Mesendoderm (in vitro differentiated cells): ENCODE results near the gene IFI16.

ENCODE experiments used
- DNase-seq: peaks from one replicate; pipeline ENCODE4 v3.0.0; 2013
- H2AK5ac ChIP-seq: 2 replicates; pipeline ENCODE4 v1.6.1; 2013; ENCODE audit warnings: low read length, inconsistent platforms
- H2BK120ac ChIP-seq: 2 replicates; pipeline ENCODE4 v1.6.1; 2013; ENCODE audit warnings: low read depth, mild to moderate bottlenecking, low read length, moderate library complexity, mixed read lengths
- H2BK15ac ChIP-seq: replicated peaks from 2 replicates; pipeline ENCODE4 v1.6.1; 2013; ENCODE audit warnings: low read depth, mild to moderate bottlenecking, moderate library complexity
- H2BK5ac ChIP-seq: 2 replicates; pipeline ENCODE4 v1.6.1; 2013; ENCODE audit warnings: low read length, inconsistent platforms
- H3K18ac ChIP-seq: 2 replicates; pipeline ENCODE4 v1.6.1; 2013; ENCODE audit warnings: mild to moderate bottlenecking, low read length, mixed read lengths
- H3K23ac ChIP-seq: one replicate; pipeline ENCODE4 v1.6.1; 2013; ENCODE audit warnings: low read length
- H3K27ac ChIP-seq: 2 replicates; pipeline ENCODE4 v1.5.1; 2013; ENCODE audit warnings: low read depth, mild to moderate bottlenecking, inconsistent platforms, low read length, moderate library complexity
- H3K27me3 ChIP-seq: 2 replicates; pipeline ENCODE4 v1.6.1; 2013; ENCODE audit warnings: low read length, control low read depth, mild to moderate bottlenecking, inconsistent platforms; ENCODE audit not compliant: insufficient read depth, poor library complexity
- H3K36me3 ChIP-seq: 2 replicates; pipeline ENCODE4 v1.6.1; 2013; ENCODE audit warnings: low read length, inconsistent platforms; ENCODE audit not compliant: control insufficient read depth, insufficient read depth
- H3K4ac ChIP-seq: one replicate; pipeline ENCODE4 v1.6.1; 2013; ENCODE audit warnings: low read depth, mild to moderate bottlenecking, low read length, moderate library complexity
- H3K4me1 ChIP-seq: 2 replicates; pipeline ENCODE4 v1.6.1; 2013; ENCODE audit warnings: low read depth, low read length, inconsistent platforms; ENCODE audit not compliant: control insufficient read depth
- H3K4me2 ChIP-seq: 2 replicates; pipeline ENCODE4 v1.6.1; 2013; ENCODE audit warnings: low read length
- H3K4me3 ChIP-seq: 2 replicates; pipeline ENCODE4 v1.5.1; 2013; ENCODE audit warnings: mild to moderate bottlenecking, low read length
- H3K56ac ChIP-seq: one replicate; pipeline ENCODE4 v1.6.1; 2013; ENCODE audit warnings: low read length
- H3K79me1 ChIP-seq: 2 replicates; pipeline ENCODE4 v1.6.1; 2013; ENCODE audit warnings: low read length, inconsistent platforms
- H3K79me2 ChIP-seq: 2 replicates; pipeline ENCODE4 v1.6.1; 2013; ENCODE audit warnings: mild to moderate bottlenecking, low read length; ENCODE audit not compliant: control insufficient read depth, insufficient read depth
- H3K9ac ChIP-seq: 2 replicates; pipeline ENCODE4 v1.6.1; 2013; ENCODE audit warnings: low read length, inconsistent platforms
- H4K5ac ChIP-seq: one replicate; pipeline ENCODE4 v1.6.1; 2013; ENCODE audit warnings: low read length
- H4K8ac ChIP-seq: one replicate; pipeline ENCODE4 v1.6.1; 2013; ENCODE audit warnings: low read depth, mild to moderate bottlenecking, control low read depth, low read length, moderate library complexity
- WGBS: extraction: QIAGEN DNeasy Blood & Tissue Kit; methylation state at CpG from one replicate; pipeline ENCODE4 v1.1.7; 2013; ENCODE audit warnings: low lambda C conversion rate, missing lambda C conversion rate; ENCODE audit not compliant: insufficient coverage; ENCODE audit errors: extremely low coverage; 5-methylcytosine and 5-hydroxymethylcytosine counted together

The IFI16 gene

DNA sequence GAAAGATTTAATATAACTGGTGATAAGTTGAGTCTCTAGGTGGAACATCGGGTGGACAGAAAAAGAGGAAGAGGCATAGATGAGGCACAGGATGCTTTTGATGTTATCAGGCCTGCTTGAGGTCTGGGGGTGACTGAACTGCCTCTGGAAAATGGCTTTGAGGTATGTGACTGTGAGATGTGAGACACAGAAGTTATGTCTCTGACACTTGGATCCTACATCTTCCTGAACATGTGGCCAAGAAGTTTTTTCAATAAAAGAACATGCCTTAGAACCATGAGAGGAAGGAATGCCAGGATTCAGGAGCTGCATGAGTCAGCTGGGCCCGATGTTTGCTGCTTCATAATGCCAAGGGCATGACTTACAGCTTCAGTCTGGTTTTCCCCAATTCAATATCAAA is 78.3 kb downstream of the IFI16 start:
- Histone ChIP-seq H3K56ac (no peak overlapping the region), H3K27ac (no peak overlapping the region), H4K5ac (no peak overlapping the region), H3K23ac (no peak overlapping the region), H2AK5ac (no peak overlapping the region), H2BK5ac (no peak overlapping the region), H3K79me2 (no peaks in the 10 kb centered on the region), H3K27me3 (no peaks in the 10 kb centered on the region), H3K4me2 (no peak overlapping the region), H3K4me1 (no peaks in the 10 kb centered on the region), H2BK120ac (no peak overlapping the region), H3K9ac (no peak overlapping the region), H3K4me3 (no peak overlapping the region), H3K79me1 (no peaks in the 10 kb centered on the region), H4K8ac (no peak overlapping the region), H3K18ac (no peak overlapping the region), H3K4ac (no peak overlapping the region), H2BK15ac (no peak overlapping the region), H3K36me3 (no peaks in the 10 kb centered on the region)
- no peak for DNase-seq
- WGBS = no CpG with 5 or more reads among the region's 2 CpGs

DNA sequence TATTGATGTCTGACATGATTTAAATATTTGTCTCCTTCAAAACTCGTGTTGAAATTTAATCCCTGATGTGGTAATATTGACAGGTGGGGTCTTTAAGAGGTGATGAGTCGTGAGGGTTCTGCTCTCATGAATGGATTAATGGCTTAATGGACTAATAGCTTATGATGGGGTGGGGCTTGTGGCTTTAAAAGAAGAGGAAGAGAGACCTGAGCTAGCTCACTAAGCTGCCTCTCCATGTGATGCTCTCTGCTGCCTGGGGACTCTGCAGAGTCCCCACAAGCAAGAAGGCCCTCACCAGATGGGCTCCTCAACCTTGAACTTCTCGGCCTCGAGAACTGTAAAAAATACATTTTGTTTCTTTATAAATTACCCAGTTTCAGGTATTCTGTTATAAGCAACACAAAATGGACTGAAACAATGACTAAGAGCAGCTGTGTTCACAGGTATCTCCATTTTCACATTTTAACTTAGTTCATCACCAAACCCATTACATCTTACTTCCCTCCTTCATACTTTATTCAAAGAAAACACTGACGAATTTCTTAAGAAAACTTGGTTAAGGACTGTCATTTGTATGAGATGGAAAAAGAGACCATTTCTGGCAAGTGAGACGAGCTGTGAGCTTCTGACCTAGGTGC is 79.0 kb downstream of the IFI16 start:
- 100% methylated on average over 1 of the region's 6 CpGs for WGBS
- Histone ChIP-seq H3K4me2 (no peak overlapping the region), H2AK5ac (no peak overlapping the region), H3K56ac (no peak overlapping the region), H2BK120ac (no peak overlapping the region), H3K27me3 (no peaks in the 10 kb centered on the region), H3K18ac (no peak overlapping the region), H3K79me2 (no peaks in the 10 kb centered on the region), H3K4me3 (no peak overlapping the region), H3K23ac (no peak overlapping the region), H3K36me3 (no peaks in the 10 kb centered on the region), H2BK15ac (no peak overlapping the region), H3K4ac (no peak overlapping the region), H4K5ac (no peak overlapping the region), H4K8ac (no peak overlapping the region), H3K27ac (no peak overlapping the region), H3K79me1 (no peaks in the 10 kb centered on the region), H3K4me1 (no peaks in the 10 kb centered on the region), H3K9ac (no peak overlapping the region), H2BK5ac (no peak overlapping the region)
- no peak for DNase-seq

DNA sequence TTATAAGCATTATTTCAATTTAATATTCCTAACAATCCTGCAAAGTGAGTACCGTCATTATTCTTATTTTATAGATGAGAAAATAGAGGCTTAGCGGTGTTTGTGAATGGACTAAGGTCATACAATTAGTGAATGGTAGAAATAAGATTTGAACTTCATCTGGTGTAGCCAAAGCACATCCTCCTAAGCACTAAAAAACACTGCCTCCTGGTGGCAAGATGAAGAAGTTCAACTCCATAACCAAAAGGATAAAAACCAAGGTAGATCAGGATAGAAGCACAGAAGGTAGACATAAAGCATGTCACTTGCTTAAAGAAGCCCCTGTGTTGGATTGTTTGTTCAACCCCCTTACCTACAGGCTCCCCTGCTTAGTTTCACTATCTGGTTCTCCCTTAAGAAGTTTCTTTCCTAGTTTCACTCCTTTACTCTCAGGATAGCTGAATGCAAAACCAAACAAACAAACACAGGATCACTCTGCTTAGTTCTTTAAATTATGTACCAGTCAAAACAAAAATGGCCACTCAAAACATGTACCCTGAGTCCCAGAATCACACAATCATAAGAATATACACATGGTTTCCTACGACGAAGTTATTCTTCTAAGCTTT is 79.6 kb downstream of the IFI16 start:
- no peaks in the 10 kb centered on the region for H3K4me1 ChIP-seq
- H3K36me3 ChIP-seq = no peaks in the 10 kb centered on the region
- H3K9ac ChIP-seq = no peak overlapping the region
- no peak overlapping the region for H3K4ac ChIP-seq
- peak; percentile 52 for DNase-seq
- no peak overlapping the region for H3K4me2 ChIP-seq
- H2BK120ac ChIP-seq = no peak overlapping the region
- no peak overlapping the region for H3K4me3 ChIP-seq
- H3K79me2 ChIP-seq = no peaks in the 10 kb centered on the region
- H3K23ac ChIP-seq = no peak overlapping the region
- H3K27ac ChIP-seq = no peak overlapping the region
- no peak overlapping the region for H2BK5ac ChIP-seq
- H3K27me3 ChIP-seq = no peaks in the 10 kb centered on the region
- no peak overlapping the region for H4K8ac ChIP-seq
- H2BK15ac ChIP-seq = no peak overlapping the region
- H4K5ac ChIP-seq = no peak overlapping the region
- no peak overlapping the region for H3K56ac ChIP-seq
- no CpG with 5 or more reads among the region's 4 CpGs for WGBS
- no peaks in the 10 kb centered on the region for H3K79me1 ChIP-seq
- no peak overlapping the region for H2AK5ac ChIP-seq
- H3K18ac ChIP-seq = no peak overlapping the region

DNA sequence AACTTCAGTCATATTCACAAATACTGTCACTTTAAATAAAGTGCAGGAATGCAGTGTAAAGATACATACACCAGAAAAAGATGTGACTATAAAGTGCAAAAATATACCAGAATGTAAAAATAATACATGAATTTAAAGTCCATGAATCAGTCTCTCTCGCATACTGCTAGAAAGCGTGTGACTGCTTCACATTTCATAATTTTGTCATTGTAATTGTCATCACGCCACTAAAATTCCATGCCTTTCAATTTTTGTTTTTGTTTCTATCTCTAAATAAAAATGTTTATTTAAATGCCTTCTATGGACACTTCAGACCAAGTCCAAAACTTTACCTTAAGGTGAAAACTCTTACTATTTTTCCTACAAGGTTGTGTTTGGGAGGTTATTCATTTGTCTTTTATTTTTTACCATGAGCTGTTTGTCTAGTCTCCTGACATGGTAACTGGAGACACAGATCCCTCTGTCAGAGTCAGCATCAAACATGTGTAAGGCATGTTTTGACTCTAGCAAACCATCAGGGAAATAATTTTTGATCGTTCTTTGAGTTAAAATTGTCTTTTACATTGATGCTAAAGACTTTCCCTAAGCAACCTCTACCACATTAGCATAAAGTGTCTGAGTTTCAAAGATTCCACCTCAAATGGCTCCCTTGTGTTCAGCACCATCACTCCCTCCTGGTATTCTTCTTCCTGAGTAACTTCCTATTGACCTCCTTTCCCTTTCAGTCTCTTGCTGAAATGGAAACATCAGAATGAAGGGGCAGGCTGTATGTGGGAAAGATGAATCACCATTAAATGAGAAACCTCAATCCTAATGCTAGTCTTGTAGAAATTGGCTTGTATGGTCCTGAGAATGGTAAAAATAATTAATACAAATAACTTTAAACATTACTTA is 80.8 kb downstream of the IFI16 start:
- Histone ChIP-seq H3K9ac (no peak overlapping the region), H3K27ac (no peak overlapping the region), H3K36me3 (no peaks in the 10 kb centered on the region), H3K4me2 (no peak overlapping the region), H4K8ac (no peak overlapping the region), H2AK5ac (no peak overlapping the region), H3K18ac (no peak overlapping the region), H3K56ac (no peak overlapping the region), H2BK120ac (no peak overlapping the region), H3K4ac (no peak overlapping the region), H3K79me2 (no peaks in the 10 kb centered on the region), H3K23ac (no peak overlapping the region), H3K27me3 (no peaks in the 10 kb centered on the region), H2BK15ac (no peak overlapping the region), H2BK5ac (no peak overlapping the region), H3K79me1 (no peaks in the 10 kb centered on the region), H4K5ac (no peak overlapping the region), H3K4me3 (no peak overlapping the region), H3K4me1 (no peaks in the 10 kb centered on the region)
- DNase-seq = no peak
- no CpG with 5 or more reads among the region's 4 CpGs for WGBS

GRCh38 chr1:159091180-159091560 is 81.5 kb downstream of the IFI16 start:
- no peaks in the 10 kb centered on the region for H3K79me2 ChIP-seq
- no peaks in the 10 kb centered on the region for H3K36me3 ChIP-seq
- WGBS = no CpG with 5 or more reads among the region's 2 CpGs
- H2BK5ac ChIP-seq = no peak overlapping the region
- H3K4me2 ChIP-seq = no peak overlapping the region
- no peak overlapping the region for H3K18ac ChIP-seq
- no peak overlapping the region for H3K56ac ChIP-seq
- no peak overlapping the region for H4K8ac ChIP-seq
- H4K5ac ChIP-seq = no peak overlapping the region
- H3K9ac ChIP-seq = no peak overlapping the region
- no peak overlapping the region for H2AK5ac ChIP-seq
- no peak overlapping the region for H2BK120ac ChIP-seq
- no peaks in the 10 kb centered on the region for H3K4me1 ChIP-seq
- no peak for DNase-seq
- no peak overlapping the region for H3K4me3 ChIP-seq
- H3K27me3 ChIP-seq = no peaks in the 10 kb centered on the region
- no peak overlapping the region for H3K4ac ChIP-seq
- no peaks in the 10 kb centered on the region for H3K79me1 ChIP-seq
- no peak overlapping the region for H3K27ac ChIP-seq
- H3K23ac ChIP-seq = no peak overlapping the region
- H2BK15ac ChIP-seq = no peak overlapping the region
